Tibial artery (tissue), 4 donors: ENCODE data around the gene POU2AF3.

Experiments used
- DNase-seq, 2 donors: peaks; one replicate each; pipeline ENCODE4 v3.0.0-alpha.2; 2019
- H3K27ac ChIP-seq, 2 donors: fragments of 200-600 bp; sonication (generic) in 1 of 2; 1 replicate in 1 of 2; 2 replicates in 1 of 2; pipeline ENCODE4 v1.5.1; 2018 to 2019; ENCODE audit warnings: mild to moderate bottlenecking in 1 of 2
- H3K27me3 ChIP-seq, 2 donors: fragments of 200-600 bp; sonication (generic) in 1 of 2; one replicate each; pipeline versions ENCODE4 v1.5.1 to v1.6.0; 2016 to 2019
- H3K36me3 ChIP-seq, 3 donors: fragments of 200-600 bp; sonication (generic) in 2 of 3; one replicate each; pipeline ENCODE4 v1.5.1; 2016 to 2019; ENCODE audit warnings: mild to moderate bottlenecking in 2 of 3
- H3K4me1 ChIP-seq, 4 donors: fragments of 200-600 bp; sonication (generic) in 2 of 4; 1 replicate in 3 of 4; 2 replicates in 1 of 4; pipeline ENCODE4 v1.5.1; 2016 to 2019
- H3K4me3 ChIP-seq, 2 donors: fragments of 200-600 bp; sonication (generic) in 1 of 2; 1 replicate in 1 of 2; 2 replicates in 1 of 2; pipeline ENCODE4 v1.5.1; 2018 to 2019; ENCODE audit warnings: mild to moderate bottlenecking in 2 of 2
- H3K9me3 ChIP-seq, 3 donors: fragments of 200-600 bp; sonication (generic) in 1 of 3; one replicate each; pipeline ENCODE4 v1.5.1; 2016 to 2019
- CTCF ChIP-seq, 2 experiments: fragments of 200-600 bp in 1 of 2; fragments of 450-650 bp in 1 of 2; IDR thresholded peaks; one replicate each; pipeline ENCODE4 v1.5.1; 2017 to 2019; ENCODE audit warnings: antibody characterized with exemption in 2 of 2, mild to moderate bottlenecking in 1 of 2, moderate library complexity in 1 of 2
- intact Hi-C: fragments of 100-400 bp; cut with DNase I; formaldehyde crosslinking; loops from one replicate; pipeline ENCODE4 v1.15.0; 2023; ENCODE audit warnings: low total_unique reads

POU2AF3 gene

GRCh38 chr11:111301842-111302118, 3.4 kb downstream of the POU2AF3 start:
- no peak for TF ChIP-seq CTCF (IDR thresholded peaks at IDR 0.05)
- no peaks in the 10 kb centered on the region for H3K27me3 ChIP-seq
- intact Hi-C loops, result no loop called here
- H3K9me3 ChIP-seq, result no peaks in the 10 kb centered on the region
- H3K36me3 ChIP-seq, result no peaks in the 10 kb centered on the region
- H3K27ac ChIP-seq, result no peak overlapping the region
- no peak overlapping the region for H3K4me3 ChIP-seq
- no peak for DNase-seq
- peaks cover 0 to 29% (median 10%) of the 10 kb centered on the region in 4 donors for H3K4me1 ChIP-seq

GRCh38 chr11:111302298-111302697, 4.0 kb downstream of the POU2AF3 start:
- Histone ChIP-seq H3K27ac (no peak overlapping the region), H3K4me3 (no peak overlapping the region), H3K4me1 (peaks cover 0 to 29% (median 10%) of the 10 kb centered on the region in 4 donors), H3K27me3 (no peaks in the 10 kb centered on the region), H3K9me3 (no peaks in the 10 kb centered on the region), H3K36me3 (no peaks in the 10 kb centered on the region)
- intact Hi-C loops, result no loop called here
- DNase-seq, result no peak
- no peak for TF ChIP-seq CTCF (IDR thresholded peaks at IDR 0.05)

GRCh38 chr11:111303461-111303860, 5.1 kb downstream of the POU2AF3 start:
- H3K27me3 ChIP-seq, result no peaks in the 10 kb centered on the region
- no peak overlapping the region for H3K4me3 ChIP-seq
- no peak overlapping the region for H3K27ac ChIP-seq
- H3K9me3 ChIP-seq, result no peaks in the 10 kb centered on the region
- intact Hi-C loops, result no loop called here
- no peak for TF ChIP-seq CTCF (IDR thresholded peaks at IDR 0.05)
- H3K4me1 ChIP-seq, result peaks cover 0 to 26% (median 8%) of the 10 kb centered on the region in 4 donors
- no peaks in the 10 kb centered on the region for H3K36me3 ChIP-seq
- no peak for DNase-seq

- Histone ChIP-seq H3K4me1 (peaks cover 0 to 8% (median 0%) of the 10 kb centered on the region in 4 donors), H3K27me3 (no peaks in the 10 kb centered on the region), H3K9me3 (no peaks in the 10 kb centered on the region), H3K36me3 (no peaks in the 10 kb centered on the region), H3K27ac (no peak overlapping the region), H3K4me3 (no peak overlapping the region)
- DNase-seq, result no peak
- intact Hi-C loops, result no loop called here
- TF ChIP-seq CTCF (IDR thresholded peaks at IDR 0.05), result no peak
Measured at GRCh38 chr11:111305162-111305802, 6.9 kb downstream of the POU2AF3 start.

- no peak overlapping the region for H3K4me3 ChIP-seq
- H3K36me3 ChIP-seq, result no peaks in the 10 kb centered on the region
- no peaks in the 10 kb centered on the region for H3K27me3 ChIP-seq
- no peak for TF ChIP-seq CTCF (IDR thresholded peaks at IDR 0.05)
- DNase-seq, result no peak
- peaks cover 0 to 8% (median 0%) of the 10 kb centered on the region in 4 donors for H3K4me1 ChIP-seq
- no peak overlapping the region for H3K27ac ChIP-seq
- intact Hi-C loops, result no loop called here
- no peaks in the 10 kb centered on the region for H3K9me3 ChIP-seq
Measured at GRCh38 chr11:111305876-111306275, 7.5 kb downstream of the POU2AF3 start.

GRCh38 chr11:111306321-111306720, 8.0 kb downstream of the POU2AF3 start:
- H3K4me3 ChIP-seq, result no peak overlapping the region
- TF ChIP-seq CTCF (IDR thresholded peaks at IDR 0.05), result no peak
- no peak overlapping the region for H3K27ac ChIP-seq
- H3K27me3 ChIP-seq, result no peaks in the 10 kb centered on the region
- H3K9me3 ChIP-seq, result no peaks in the 10 kb centered on the region
- DNase-seq, result no peak
- H3K36me3 ChIP-seq, result no peaks in the 10 kb centered on the region
- H3K4me1 ChIP-seq, result peaks cover 0 to 8% (median 0%) of the 10 kb centered on the region in 4 donors
- intact Hi-C loops, result no loop called here
